ENCODE data around the gene FBLN7. TPM values are rescaled to one million over a fixed set of nuclear protein-coding genes. Genes with fewer than 3 reads are reported as not detected.

The FBLN7 gene
- total and polyA plus RNA-seq, 2 of the 8 experiments (the other 6 are each of a cell fraction or from before 2014, with no cell fraction given): 0.30 to 0.77 TPM

GRCh38 chr2:112194482-112194881, 56.3 kb downstream of the FBLN7 start:
- H2AK5ac ChIP-seq (ENCODE audit: low read depth, low read length): no peak overlapping the region
- H3K27ac ChIP-seq (ENCODE audit: low read depth, low read length): no peak overlapping the region
- no peaks in the 10 kb centered on the region for H3K79me2 ChIP-seq (ENCODE audit: control insufficient read depth in 1 of 2, insufficient read depth in 2 of 2, low read length in 2 of 2)
- H2BK120ac ChIP-seq (replicated peaks; ENCODE audit: low read depth, low read length): no peak overlapping the region
- no peak for TF ChIP-seq SP2 (IDR thresholded peaks at IDR 0.05; ENCODE audit: low read length)
- no peak for TF ChIP-seq FOSL1 (IDR thresholded peaks at IDR 0.05; ENCODE audit: insufficient read depth, low read depth, low read length)
- ChIA-PET CTCF (ENCODE audit: partially characterized antibody) (interaction anchor here (0.6 to 1.6 kb wide), 3 partner anchors 12 to 72 kb away, joined by 3 to 8 read pairs (median 3); no protein-coding TSS in a partner anchor), POLR2A (ENCODE audit: partially characterized antibody) (no interaction called here)
- no peak overlapping the region for H2BK12ac ChIP-seq (ENCODE audit: low read depth, low read length)
- no peak overlapping the region for H3K4ac ChIP-seq (replicated peaks; ENCODE audit: insufficient read length, low read depth, low read length)
- H3K4me2 ChIP-seq (ENCODE audit: insufficient read depth in 1 of 2, low read depth in 2 of 2, low read length in 2 of 2): no peak overlapping the region
- DNase-seq (ENCODE audit: low read depth in 1 of 2, low spot score in 2 of 2) (peak in 1 of 2 experiments; percentile 16), FAIRE-seq (no peak)
- H4K5ac ChIP-seq (ENCODE audit: insufficient read length, low read depth, low read length): no peak overlapping the region
- WGBS, 2 experiments (ENCODE audit: extremely low coverage in 1 of 2, insufficient coverage in 1 of 2, insufficient read length in 1 of 2, insufficient replicate concordance in 2 of 2, low coverage in 1 of 2, low lambda C conversion rate in 2 of 2, missing lambda C conversion rate in 1 of 2): 81% methylated on average over 4 of the region's 4 CpGs; no CpG with 5 or more reads in 1 of the 2 experiments
- H3K14ac ChIP-seq (ENCODE audit: insufficient read length): no peak overlapping the region
- H3K4me3 ChIP-seq (ENCODE audit: extremely low read depth in 1 of 4, insufficient read depth in 2 of 4, low read depth in 3 of 4, low read length in 4 of 4): no peak overlapping the region
- no peaks in the 10 kb centered on the region; a peak in 1 of 7 replicates for H3K4me1 ChIP-seq (replicated peaks in 1 of 4; ENCODE audit: control insufficient read depth in 3 of 4, insufficient read depth in 4 of 4, low read length in 3 of 4)
- H3K79me1 ChIP-seq (ENCODE audit: low read depth, low read length): no peaks in the 10 kb centered on the region
- no peak overlapping the region for H2BK20ac ChIP-seq (ENCODE audit: low read length)
- H3K9ac ChIP-seq (replicated peaks in 1 of 4; ENCODE audit: extremely low read depth in 1 of 4, low read depth in 3 of 4, low read length in 3 of 4): no peak overlapping the region
- no peak overlapping the region for H4K91ac ChIP-seq (replicated peaks; ENCODE audit: insufficient read length, low read length)
- no peak overlapping the region for H2BK5ac ChIP-seq (ENCODE audit: low read depth, low read length)
- no peak overlapping the region for H3K56ac ChIP-seq (replicated peaks; ENCODE audit: insufficient read length, low read depth, low read length)
- no peaks in the 10 kb centered on the region for H3K27me3 ChIP-seq (replicated peaks in 1 of 4; ENCODE audit: control insufficient read depth in 3 of 4, extremely low read depth in 1 of 4, insufficient read depth in 3 of 4, low read length in 3 of 4)
- no peak overlapping the region for H3K18ac ChIP-seq (ENCODE audit: extremely low read depth, low read length)
- H3K23me2 ChIP-seq (ENCODE audit: low read depth, low read length): no peaks in the 10 kb centered on the region
- H4K20me1 ChIP-seq (replicated peaks in 1 of 2; ENCODE audit: control insufficient read depth in 1 of 2, insufficient read depth in 2 of 2, low read length in 2 of 2): no peaks in the 10 kb centered on the region
- H3K9me3 ChIP-seq (ENCODE audit: insufficient read depth in 2 of 2, low read depth in 1 of 2, low read length in 1 of 2): no peaks in the 10 kb centered on the region
- no peak overlapping the region; the same call in 1 of the 2 replicates for H2BK15ac ChIP-seq (ENCODE audit: low read length)
- H3K23ac ChIP-seq (ENCODE audit: insufficient read length): no peak overlapping the region
- H2AFZ ChIP-seq (ENCODE audit: low read length): no peak overlapping the region
- no peak overlapping the region for H4K8ac ChIP-seq (ENCODE audit: extremely low read depth, insufficient read depth, low read length)
- H3K36me3 ChIP-seq (ENCODE audit: control insufficient read depth in 2 of 4, insufficient read depth in 4 of 4, low read length in 3 of 4): no peaks in the 10 kb centered on the region

All from H1 (cell line).